NCI-H226 (cell line): ENCODE data around the gene PTPN3.

Experiments used
- DNase-seq: peaks from one replicate; pipeline ENCODE4 v3.0.0-alpha.2; 2015

PTPN3 gene

DNA sequence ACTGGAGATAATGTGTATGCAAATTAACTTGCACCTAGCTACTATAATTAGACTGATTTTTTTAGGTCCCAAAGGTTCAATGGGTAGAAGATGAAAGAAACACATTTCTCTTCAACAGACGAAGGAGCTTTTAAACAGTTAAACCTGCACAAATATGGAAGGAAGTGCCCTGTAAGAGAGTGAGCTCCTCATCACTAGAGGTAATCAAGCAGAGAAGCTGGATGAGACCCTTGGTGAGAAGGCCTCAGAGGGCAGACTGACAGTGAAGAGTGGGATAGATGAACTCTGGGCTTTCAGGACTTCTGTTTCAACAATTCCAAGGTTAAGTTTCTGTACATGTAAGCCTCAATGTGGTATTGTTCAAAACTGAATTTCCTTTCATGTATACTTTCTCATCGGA, 23.2 kb downstream of the PTPN3 start:
- no peak for DNase-seq

DNA sequence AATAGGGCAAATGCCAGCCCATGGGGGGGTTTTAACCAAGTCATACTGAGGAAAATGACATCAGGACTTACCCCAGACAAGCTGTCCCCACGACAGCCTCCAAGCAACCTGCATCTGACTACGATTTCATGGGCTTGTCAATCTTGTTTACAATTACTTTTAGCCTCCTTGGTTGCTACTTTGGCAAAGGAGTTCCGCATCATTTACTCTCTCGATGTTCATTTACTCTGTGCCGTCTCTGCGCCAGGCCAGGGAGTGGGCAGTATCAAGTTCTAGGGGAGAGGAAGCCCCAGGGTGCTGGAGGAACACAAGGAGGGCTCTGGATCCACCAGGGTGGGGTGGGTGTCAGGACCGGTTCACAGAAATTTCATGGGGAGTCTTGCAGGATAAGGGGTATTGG, 23.9 kb downstream of the PTPN3 start:
- no peak for DNase-seq

DNA sequence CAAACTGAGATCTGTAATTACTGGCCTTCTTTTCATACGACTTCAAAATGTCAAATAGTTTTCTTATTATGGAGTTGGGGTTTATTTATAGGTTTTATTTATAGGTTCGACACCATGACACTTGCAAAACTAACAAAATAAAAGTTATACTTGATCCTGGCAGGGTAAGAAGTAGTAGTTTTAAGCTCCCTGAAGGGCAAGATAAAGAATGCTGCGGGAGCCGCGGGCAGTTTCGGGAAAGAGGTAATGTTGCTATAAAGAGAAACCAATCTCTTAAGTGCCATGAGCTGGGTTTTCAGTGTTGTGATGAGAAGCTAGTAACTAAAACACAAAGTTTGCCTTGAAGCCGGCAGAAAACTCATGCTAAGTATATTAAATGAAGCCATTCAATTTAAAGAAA, 24.8 kb downstream of the PTPN3 start:
- DNase-seq: no peak

DNA sequence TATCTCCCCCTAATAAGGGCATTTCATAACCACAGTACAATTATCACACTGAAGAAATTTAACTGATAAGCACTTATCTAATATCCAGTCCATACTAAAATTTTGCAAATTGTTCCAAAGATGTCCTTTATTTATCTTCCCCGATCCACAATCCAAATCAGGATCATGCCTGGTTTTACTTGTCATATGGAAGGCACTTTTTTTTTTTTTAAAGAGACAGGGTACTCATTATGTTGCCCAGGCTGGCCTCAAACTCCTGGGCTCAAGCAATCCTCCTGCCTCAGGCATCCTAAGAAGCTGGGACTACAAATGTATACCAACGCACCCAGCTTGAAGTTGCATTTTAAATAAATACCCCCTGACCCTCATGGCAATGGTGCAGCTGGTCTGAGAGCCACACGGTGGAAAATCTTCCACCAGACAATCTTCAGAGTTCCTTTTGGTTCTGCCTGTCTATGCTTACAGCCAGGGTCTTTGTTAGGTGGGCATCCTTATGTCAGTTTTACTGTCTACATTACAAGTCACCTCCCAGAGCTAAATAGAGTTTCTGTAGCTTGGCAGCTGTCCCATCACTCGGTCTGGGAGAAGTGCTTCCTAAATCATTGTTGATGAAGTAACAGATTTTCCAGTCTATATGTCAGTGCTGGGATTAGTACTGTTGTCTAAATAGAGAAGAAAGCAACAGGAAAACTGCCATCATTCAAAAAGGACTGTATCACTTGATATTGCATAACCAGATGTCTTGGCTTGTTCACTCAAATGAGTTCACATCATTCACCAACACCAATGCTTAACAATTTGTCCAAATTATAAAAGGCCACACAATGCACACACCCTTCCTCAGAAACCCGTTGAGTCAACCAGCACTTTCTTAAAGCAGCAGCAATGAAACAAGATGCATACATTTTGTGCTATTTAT, 26.4 kb downstream of the PTPN3 start:
- DNase-seq: peak; percentile 39

DNA sequence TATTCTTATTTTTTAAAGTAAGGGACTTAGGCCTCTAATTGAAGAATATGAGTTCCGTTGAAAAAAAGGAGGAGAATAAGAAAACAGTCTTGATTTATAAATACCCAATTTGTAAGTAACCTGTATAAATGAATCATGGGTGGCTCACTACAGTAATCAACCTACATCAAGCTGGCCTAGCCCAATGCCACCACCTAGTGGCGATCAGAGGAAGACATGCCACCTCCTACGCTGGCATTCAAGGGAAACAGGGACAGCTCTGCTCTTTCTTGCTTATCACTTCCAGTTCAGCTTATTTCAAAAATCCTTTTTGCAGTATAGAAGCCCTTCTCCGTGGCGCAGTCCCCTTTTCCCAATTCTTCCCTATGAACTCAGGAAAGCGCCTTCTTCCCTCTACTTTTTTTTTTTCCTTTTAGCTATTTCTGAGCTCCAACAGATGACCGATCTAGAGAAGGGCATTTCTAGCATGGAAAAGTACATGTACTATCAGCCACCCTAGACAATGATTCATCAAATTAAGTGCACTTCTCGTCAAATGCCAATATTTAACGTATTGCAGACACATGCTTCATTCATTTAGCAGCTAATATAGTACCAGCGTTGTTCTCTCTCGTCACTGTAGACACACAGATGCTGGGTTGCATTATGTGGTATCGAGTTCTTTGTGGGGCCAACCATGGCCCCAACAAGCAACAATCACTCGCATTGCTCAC, 28.3 kb downstream of the PTPN3 start:
- peak; percentile 51 for DNase-seq

DNA sequence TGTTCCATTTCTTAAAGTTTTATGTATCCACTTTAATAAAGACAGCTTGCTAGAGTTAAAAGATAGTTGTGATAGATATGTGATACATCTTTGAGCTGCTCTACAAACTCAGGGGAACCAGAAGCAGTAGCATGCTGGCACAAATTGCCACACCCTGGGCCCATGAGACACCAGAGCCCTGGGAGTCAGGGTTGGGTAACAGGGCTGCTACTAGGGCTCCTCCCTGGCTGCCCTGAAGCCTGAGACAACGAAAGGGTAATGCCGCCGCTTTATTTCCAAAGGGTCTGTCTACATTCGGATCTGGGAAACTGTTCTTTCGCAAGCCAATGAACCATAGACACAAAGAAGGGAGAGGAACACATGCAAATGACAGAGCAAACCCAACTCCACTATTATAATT, 29.2 kb downstream of the PTPN3 start:
- DNase-seq: no peak

DNA sequence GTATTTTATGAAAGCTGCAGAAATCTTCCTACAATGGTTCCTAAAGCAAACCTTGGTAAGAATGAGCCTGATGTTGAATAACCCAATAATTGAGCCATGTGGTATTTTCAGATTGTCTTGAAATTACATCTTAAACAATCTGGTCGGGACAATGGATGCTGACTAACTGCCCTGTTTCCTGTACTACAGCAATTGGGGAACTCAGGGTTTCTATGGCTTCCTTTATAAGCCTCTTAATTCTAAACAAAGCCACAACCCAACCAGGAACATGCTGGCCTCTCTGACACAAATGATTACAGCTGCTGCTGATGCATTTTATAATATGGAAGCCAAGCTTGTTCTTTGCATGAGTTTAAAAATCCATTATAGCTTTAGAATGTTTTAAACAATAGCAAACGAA, 30.2 kb downstream of the PTPN3 start:
- DNase-seq: no peak

DNA sequence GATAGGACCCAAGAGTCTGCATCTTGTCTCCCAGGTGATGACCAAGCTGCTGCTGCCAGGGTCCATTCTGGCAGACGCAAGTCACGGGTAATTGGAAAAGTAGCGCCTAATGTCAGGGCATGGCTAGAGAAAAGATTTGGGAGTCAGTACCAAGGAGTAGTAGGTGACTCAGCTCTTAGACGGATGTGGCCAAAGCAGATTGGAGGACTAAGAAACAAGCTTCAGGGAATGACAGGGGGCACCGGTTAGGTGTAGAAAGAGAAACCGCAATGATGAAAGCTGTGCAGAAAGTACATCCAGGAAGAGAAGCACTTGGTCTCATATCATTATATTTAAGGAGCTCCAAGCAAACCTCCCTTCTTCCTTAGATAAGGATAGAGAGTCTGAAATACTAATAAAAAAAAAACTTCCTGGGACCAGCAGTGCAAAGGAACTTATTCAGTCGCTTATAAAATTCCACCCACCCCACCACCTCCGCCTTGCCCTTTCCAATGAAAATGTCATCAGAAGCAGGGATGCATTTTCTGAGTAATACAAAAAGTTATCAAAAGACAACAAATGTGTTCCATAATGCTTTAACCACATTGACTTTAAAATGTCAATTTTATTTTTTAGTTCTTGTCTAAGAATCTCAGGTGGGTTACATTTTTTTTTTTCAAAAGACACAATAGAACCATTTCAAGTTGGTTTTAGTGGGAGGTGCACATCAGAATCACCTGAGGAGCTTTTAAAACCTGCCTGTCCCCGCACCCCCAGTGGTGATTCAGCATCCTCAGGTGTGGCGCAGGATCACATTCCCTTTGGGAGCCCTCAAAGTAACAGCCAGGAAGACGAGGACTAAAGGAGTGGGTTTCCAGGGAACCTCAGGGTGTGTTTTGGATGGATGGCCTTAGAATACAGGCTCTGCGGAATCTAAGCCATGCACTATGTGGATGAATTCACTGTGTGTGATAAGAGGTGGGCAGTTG, 31.2 kb downstream of the PTPN3 start:
- peak; percentile 96 for DNase-seq

DNA sequence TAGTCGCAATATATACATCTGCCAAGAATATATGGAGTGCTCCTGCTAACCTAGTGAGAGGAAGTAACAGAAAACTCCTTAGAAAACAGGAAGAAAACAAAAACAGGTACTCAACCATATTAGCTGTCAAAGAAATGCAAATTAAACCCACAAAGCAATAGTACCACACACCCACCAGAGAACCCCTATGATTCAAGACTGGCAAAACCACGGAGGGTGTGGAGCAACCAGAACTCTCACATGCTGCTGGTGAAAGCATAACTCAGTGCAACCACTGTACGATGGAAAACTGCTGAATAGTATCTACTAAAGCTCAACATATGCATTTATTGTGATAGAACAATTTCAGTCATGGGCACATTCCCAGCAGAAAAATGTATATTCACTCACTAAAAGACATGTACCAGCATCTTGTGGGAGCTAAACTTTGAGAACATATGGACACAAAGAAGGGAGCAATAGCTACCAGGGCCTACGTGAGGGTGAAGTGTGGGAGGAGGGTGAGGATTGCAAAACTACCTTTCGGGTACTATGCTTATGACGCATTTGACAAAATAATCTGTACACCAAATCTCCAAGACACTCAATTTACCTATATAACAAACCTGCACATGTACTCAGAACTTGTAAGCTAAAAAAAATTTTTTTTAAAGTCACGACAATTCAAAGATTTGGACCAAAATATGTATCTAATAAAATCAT, 34.0 kb downstream of the PTPN3 start:
- peak; percentile 32 for DNase-seq

DNA sequence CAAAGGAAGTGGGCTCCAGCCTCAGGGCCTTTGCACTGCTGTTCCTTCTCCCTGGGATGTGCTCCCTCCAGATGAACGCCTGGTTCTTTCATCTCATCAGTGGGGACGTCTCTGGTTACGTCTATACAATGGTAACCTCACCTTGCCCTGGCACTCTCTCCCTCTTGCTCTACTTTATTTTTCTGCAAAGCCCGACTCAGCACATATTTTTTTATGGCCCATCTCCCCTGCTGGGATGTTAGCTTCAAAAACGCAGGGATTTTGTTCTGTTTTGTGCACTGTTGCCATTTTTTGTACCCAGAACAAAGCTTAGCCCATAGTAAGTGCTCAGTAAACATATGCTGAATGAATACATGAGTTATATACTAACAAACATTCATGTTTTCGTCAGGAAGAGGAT, 37.5 kb downstream of the PTPN3 start:
- no peak for DNase-seq

DNA sequence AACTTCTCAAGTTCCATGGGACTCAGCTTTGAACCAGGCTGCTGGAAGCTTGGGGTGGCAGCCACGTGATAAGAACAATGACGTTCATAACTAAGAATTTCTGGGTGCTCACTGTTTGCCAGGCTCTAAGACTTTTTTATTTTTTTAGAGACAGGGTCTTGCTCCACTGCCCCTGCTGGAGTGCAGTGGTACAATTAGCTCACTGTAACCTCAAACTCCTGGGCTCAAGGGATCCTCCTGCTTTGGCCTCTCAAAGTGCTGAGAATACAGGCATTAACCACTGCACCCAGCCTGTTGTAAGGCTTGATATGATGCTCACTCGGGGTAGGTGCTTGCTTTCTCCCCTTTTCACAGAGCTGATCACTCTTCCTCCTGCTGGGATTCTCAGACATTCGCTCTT, 38.7 kb downstream of the PTPN3 start:
- DNase-seq: no peak

DNA sequence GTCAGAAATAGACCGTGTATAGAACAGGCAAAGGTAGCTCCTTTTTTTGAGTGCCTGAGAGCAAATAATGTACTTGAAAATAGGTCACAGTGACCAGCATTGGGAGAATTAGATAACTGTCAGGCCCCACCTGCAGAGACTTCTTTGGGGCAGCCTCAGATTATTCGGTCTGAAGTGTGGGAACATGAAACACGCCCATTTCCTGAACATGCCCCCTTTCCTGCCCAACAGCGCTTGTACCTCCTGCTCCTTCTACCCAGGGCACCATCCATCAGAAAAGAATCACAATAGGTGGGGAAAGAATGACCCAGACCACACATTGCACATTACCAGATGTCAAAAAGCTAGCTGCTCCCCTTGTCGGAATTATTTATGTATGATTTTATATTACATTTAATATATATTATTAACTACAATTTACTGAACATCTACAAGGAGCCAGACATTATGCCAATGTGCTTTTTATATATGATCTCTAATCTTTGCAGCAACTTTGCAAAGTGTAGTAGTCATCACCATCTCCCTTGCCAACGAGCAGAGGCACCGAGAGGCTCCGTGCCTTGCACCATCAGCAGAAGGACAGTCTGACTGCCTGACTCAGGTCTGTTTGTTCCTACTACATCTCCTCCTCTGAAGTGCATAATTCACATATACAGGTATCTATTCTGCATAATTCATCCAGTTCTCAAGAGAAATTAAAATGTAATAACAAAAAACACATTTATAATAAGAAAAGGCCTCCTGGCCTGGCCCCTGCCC, 39.5 kb downstream of the PTPN3 start:
- no peak for DNase-seq

DNA sequence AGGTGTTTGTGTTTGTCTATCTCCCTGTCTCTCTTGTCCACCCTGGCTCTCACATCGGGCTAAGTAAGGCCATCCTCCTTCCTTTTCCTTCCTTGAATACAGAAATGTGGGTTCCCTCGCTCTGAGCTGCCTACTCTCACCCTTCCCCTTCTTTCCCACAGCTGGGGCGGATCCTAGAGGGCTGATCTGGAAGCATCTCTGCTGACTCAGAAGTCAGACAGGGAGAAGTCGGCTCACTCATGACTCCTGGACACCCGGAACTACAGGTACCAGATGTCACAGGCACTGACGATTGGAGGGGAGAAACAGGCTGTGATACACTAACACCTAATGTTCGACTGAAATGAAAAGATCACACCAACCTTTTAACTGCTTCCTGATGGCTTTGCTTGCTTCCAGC, 41.3 kb downstream of the PTPN3 start:
- DNase-seq: no peak

DNA sequence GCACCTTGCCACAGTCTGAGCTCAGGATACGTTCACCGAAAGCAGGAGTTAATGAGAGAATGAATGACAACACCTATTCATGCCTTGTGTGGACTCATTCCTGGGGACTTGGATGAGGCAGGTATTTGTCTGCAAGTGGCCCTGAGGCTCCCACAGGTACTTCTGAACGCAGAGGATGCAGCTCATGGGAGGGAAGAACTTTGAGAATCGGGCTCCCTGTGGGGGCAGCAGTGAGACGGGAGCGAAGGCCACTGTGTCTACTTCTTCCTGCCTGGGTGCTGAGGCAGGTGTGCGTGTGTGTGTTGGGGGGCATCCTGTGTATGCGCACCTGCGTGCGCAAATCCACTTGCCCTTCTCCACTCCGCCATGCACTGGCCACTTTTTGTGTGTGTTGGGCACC, 42.2 kb downstream of the PTPN3 start:
- no peak for DNase-seq

DNA sequence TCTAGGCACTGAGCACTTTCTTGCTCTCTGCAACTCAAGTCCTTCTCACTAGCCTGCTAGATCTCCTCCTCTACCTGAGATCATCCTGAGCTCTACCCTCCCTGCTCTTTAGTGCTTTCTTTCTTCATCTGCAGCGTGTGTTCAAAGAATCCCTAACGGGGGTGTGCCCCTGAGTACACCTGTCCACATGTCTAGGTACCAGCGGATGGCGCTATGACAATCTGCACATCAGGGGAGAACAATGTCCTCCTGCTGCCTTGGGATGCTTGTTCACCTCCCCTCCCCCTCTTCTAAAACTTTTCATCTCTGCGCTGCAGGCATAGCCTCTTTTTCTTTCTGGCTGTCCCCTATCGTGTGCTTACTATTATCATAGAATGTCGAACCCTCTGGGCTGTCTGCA, 42.7 kb downstream of the PTPN3 start:
- DNase-seq: no peak

DNA sequence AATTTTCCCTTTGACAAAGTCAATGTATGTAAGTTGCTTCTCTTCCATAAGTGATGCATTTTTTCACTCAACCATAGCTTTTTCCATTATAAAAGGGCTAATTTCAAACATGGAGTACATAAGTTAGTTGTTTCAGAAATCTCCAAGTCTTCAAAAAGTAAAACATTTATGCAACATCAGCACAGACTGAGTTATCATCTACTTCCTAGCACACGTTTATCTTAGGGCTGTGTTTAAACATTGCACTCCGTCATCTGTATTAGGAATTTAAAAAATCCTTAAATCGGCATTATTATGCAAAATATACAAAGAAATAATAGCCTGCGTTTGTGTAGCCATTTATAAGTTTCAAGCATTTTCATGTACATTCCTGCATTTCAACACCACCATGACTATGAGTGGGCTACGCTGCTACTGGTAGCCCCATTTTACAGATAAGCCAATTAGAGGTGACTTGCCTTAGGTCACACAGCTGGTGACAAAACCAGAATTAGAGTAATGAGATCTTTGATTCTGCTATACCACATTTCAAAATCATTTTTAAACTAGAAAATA, 43.4 kb downstream of the PTPN3 start:
- no peak for DNase-seq

DNA sequence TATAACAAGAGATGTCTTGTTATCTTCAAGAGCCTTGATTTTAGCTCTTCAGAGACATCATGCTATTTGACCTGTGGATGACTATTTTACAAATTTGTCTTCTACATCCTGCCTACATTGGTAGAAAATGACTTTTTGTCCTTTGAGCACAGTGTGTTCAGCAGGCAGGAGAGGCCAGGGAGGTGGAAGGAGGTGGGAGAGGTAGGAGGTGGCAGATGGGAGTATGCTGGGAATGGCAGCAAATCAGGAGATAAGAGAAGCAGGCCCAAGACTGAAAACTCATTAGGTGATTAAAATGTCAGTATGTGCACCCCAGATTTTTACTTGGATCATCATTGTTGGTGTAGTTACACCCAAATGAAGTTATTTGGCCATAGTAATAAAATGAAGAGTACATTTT, 44.1 kb downstream of the PTPN3 start:
- peak; percentile 68 for DNase-seq

DNA sequence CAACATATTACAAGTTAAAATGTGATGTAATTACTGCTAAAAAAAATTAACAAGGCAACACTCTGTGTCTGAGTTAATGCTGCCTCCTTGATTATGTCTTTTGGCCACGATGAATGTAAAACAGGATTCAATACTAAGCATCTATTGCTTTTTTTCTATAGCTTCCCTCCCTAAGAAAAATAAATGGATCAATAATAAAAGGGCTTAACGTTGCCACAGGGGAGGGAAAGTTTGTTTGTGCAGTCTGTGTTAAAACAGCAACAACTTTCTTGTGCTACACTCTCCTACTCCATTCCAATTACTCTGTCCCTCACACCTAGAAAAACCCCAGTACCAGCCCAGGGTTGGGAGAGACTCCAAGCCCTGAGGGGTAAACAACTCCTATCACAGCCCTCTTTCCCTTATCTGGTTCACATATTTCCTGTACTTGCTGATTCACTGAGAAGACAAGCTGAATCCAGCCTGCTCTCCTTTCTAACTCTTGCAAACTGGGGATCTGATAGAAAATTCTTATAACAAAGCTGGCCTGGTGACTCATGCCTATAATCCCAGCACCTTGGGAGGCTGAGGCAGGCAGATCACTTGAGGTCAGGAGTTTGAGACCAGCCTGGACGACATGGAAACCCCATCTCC, 44.8 kb downstream of the PTPN3 start:
- DNase-seq: peak; percentile 99

DNA sequence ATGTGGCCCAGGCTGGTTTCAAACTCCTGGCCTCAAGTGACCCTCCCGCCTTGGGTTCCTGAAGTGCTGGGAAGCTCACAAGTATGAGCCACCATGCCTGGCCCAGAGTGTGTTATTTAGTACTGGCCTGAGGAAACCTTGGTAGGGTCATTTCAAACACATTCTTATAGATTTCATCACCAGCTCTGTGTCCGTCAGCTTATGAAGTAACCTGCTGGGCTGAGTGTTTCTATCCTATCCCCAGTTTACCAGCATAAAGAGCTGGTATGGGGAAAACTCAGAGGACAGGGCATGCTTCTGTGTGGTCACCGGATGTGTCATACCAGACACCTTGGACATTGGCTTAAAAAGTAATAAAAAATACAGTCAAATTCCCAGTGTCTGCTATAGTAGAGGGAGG, 45.3 kb downstream of the PTPN3 start:
- DNase-seq: peak; percentile 86

DNA sequence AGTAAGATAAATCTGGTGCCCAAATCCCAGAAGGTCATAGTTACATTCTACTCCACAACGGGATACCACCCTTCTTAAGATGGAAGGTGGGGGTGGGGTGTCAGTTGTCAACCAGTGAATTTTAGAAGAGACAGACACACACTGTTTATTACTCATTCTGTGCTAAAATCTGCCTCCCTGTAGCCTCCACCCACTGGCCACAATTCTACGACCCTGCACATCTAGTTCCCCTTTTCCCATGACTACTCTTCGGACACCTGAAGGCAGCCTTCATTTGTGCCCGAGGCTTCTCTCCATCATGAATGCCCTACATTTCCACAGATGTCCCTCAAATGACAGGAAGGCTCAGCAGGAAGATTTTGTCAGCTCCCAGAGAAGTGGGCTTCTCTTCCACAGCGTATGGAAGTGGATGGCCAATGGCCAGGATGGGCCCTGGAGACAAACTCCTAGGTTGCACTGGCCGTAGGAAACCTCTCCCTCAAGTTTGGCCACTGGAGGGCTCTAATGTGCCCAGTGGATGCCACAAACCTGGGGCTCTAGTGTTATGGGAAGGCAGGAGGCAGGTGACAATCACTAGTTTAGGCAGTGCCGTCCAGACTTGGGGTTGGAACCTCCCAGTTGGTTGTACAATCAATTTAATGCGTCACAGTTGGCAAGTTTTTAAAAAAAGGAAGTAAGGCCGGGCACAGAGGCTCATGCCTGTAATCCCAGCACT, 46.6 kb downstream of the PTPN3 start:
- no peak for DNase-seq
